OCI-LY3 (cell line): ENCODE results near the gene CDH8.

Experiments
- CTCF ChIP-seq: fragments of 200-600, 300-600 bp; sonication (generic); IDR thresholded peaks from 2 replicates; pipeline ENCODE4 v1.5.1; 2014; ENCODE audit warnings: antibody characterized with exemption, low read length, low read depth
- EZH2phosphoT487 ChIP-seq: fragments of 200-600 bp; shearing (Covaris generic); IDR thresholded peaks from 2 replicates; pipeline ENCODE4 v1.6.1; 2018; ENCODE audit warnings: antibody characterized with exemption, mixed run types, low read depth

GRCh38 chr16:61715393-61715792, 320.8 kb downstream of the CDH8 start:
- TF ChIP-seq CTCF, result no peak
- no peak for TF ChIP-seq EZH2phosphoT487
